HepG2 (cell line): ENCODE data around the gene NKAIN2. TPM values are rescaled to one million over a fixed set of nuclear protein-coding genes. Genes with fewer than 3 reads are reported as not detected.

Experiments used
- ATAC-seq: fragments of 200-7000 bp; cut with Tn5 transposase; 3 replicates; pipeline ENCODE4 v1.9.1; 2020; ENCODE audit warnings: mild to moderate bottlenecking, moderate library complexity
- BruUV-seq: library from RNA; stranded (reverse); fragments of 400-500 nt; replicated peaks from 2 replicates; lab custom pipeline; 2021; lab: Mats Ljungman, UMichigan
- CTCF ChIA-PET: fragments of 300-600 bp; formaldehyde crosslinking; extraction: SDS; loops from one replicate; lab custom pipeline; 2021; ENCODE audit warnings: low total read pairs, inconsistent platforms, low intra/inter-chr PET ratio; lab: Yijun Ruan, JAX
- POLR2A ChIA-PET: fragments of 350-600 bp; sonication (Branson Sonifier 250); formaldehyde crosslinking; loops from one replicate; lab custom pipeline; 2020; ENCODE audit warnings: antibody characterized with exemption, inconsistent platforms; lab: Yijun Ruan, JAX
- DNase-seq: peaks from one replicate; pipeline ENCODE4 v3.0.0-alpha.2; 2015; ENCODE audit warnings: low spot score
- FAIRE-seq: peaks from 3 replicates; lab custom pipeline; 2011; peaks lifted over from hg19 to GRCh38; lab: Jason Lieb, UNC
- H2AFZ ChIP-seq: one replicate; pipeline ENCODE4 v1.6.1; 2011; ENCODE audit warnings: low read length, inconsistent platforms
- H3K27ac ChIP-seq: fragments of 300-600 bp; 3 replicates; pipeline ENCODE4 v1.8.0; 2011; ENCODE audit warnings: mixed run types, mild to moderate bottlenecking, mixed read lengths, low read length, inconsistent platforms; ENCODE audit not compliant: insufficient read depth; ENCODE audit errors: extremely low read length
- H3K27me3 ChIP-seq, 2 experiments: fragments of 200-600 bp in 1 of 2; 2 replicates in 1 of 2; 3 replicates in 1 of 2; pipeline versions ENCODE4 v1.6.0 to v1.8.0; 2011; ENCODE audit warnings: low read length in 2 of 2, mild to moderate bottlenecking in 2 of 2, moderate library complexity in 2 of 2, inconsistent platforms in 1 of 2; ENCODE audit not compliant: insufficient read depth in 2 of 2, control insufficient read depth in 1 of 2
- H3K36me3 ChIP-seq, 2 experiments: fragments of 200-600 bp in 1 of 2; replicated peaks in 1 of 2; 2 replicates in 1 of 2; 3 replicates in 1 of 2; pipeline versions ENCODE4 v1.5.1 to v1.8.0; 2011; ENCODE audit warnings: low read length in 2 of 2, inconsistent platforms in 1 of 2; ENCODE audit not compliant: insufficient read depth in 2 of 2, control insufficient read depth in 1 of 2
- H3K4me1 ChIP-seq: 2 replicates; pipeline ENCODE4 v1.5.1; 2012; ENCODE audit warnings: low read length, inconsistent platforms; ENCODE audit not compliant: insufficient read depth
- H3K4me2 ChIP-seq: 2 replicates; pipeline ENCODE4 v1.6.0; 2011; ENCODE audit warnings: low read depth, low read length, inconsistent platforms
- H3K4me3 ChIP-seq, 3 experiments: fragments of 200-600 bp in 1 of 3; sonication (generic), shearing (Covaris generic) in 1 of 3; replicated peaks in 1 of 3; 2 replicates each; pipeline ENCODE4 v1.5.1; 2011 to 2016; ENCODE audit warnings: low read length in 3 of 3, inconsistent platforms in 2 of 3, low read depth in 2 of 3, mild to moderate bottlenecking in 2 of 3, control low read depth in 1 of 3, mixed read lengths in 1 of 3; ENCODE audit not compliant: insufficient read depth in 1 of 3
- H3K79me2 ChIP-seq: one replicate; pipeline ENCODE4 v1.6.1; 2011; ENCODE audit warnings: low read length, inconsistent platforms; ENCODE audit not compliant: insufficient read depth
- H3K9ac ChIP-seq: 2 replicates; pipeline ENCODE4 v1.6.0; 2011; ENCODE audit warnings: mild to moderate bottlenecking, low read depth, low read length, inconsistent platforms; ENCODE audit not compliant: insufficient read depth
- H3K9me3 ChIP-seq: 2 replicates; pipeline ENCODE4 v1.5.1; 2012; ENCODE audit warnings: mild to moderate bottlenecking, low read length
- H4K20me1 ChIP-seq: 2 replicates; pipeline ENCODE4 v1.6.0; 2011; ENCODE audit warnings: inconsistent platforms, mild to moderate bottlenecking, low read length, moderate library complexity; ENCODE audit not compliant: insufficient read depth
- ARID5B ChIP-seq: IDR thresholded peaks from 2 replicates; pipeline ENCODE4 v1.4.0; 2020; ENCODE audit warnings: mild to moderate bottlenecking, missing genetic modification reagents
- FOXJ3 ChIP-seq: sonication (generic); formaldehyde crosslinking; IDR thresholded peaks from 2 replicates; pipeline ENCODE4 v1.4.0; 2020; ENCODE audit warnings: missing genetic modification reagents, mild to moderate bottlenecking, borderline replicate concordance
- GATAD2A ChIP-seq: IDR thresholded peaks from 2 replicates; pipeline ENCODE4 v1.6.1; 2016
- IRF9 ChIP-seq: sonication (generic); formaldehyde crosslinking; IDR thresholded peaks from 2 replicates; pipeline ENCODE4 v1.8.0; 2022; ENCODE audit warnings: missing genetic modification reagents, mild to moderate bottlenecking, borderline replicate concordance
- JUNB ChIP-seq: sonication (generic); formaldehyde crosslinking; IDR thresholded peaks from 2 replicates; pipeline ENCODE4 v1.8.0; 2022; ENCODE audit warnings: missing genetic modification reagents, mild to moderate bottlenecking, borderline replicate concordance
- KLF15 ChIP-seq: sonication (generic); formaldehyde crosslinking; IDR thresholded peaks from 2 replicates; pipeline ENCODE4 v1.8.1; 2023; ENCODE audit warnings: borderline replicate concordance, mild to moderate bottlenecking, inconsistent platforms, missing genetic modification reagents, mixed read lengths
- MEF2D ChIP-seq: sonication (generic); formaldehyde crosslinking; IDR thresholded peaks from 2 replicates; pipeline ENCODE4 v1.5.1; 2020; ENCODE audit warnings: mild to moderate bottlenecking, missing genetic modification reagents
- REPIN1 ChIP-seq: sonication (generic); formaldehyde crosslinking; IDR thresholded peaks from 2 replicates; pipeline ENCODE4 v1.8.0; 2022; ENCODE audit warnings: missing genetic modification reagents, low read depth, mild to moderate bottlenecking, borderline replicate concordance
- RORA ChIP-seq: sonication (generic); formaldehyde crosslinking; IDR thresholded peaks from 2 replicates; pipeline ENCODE4 v1.5.0; 2020; ENCODE audit warnings: mild to moderate bottlenecking, missing genetic modification reagents, moderate library complexity
- ZBTB46 ChIP-seq: sonication (generic); formaldehyde crosslinking; IDR thresholded peaks from 2 replicates; pipeline ENCODE4 v1.4.0; 2020; ENCODE audit warnings: mild to moderate bottlenecking, missing genetic modification reagents, borderline replicate concordance
- ZNF543 ChIP-seq: sonication (generic); formaldehyde crosslinking; IDR thresholded peaks from 2 replicates; pipeline ENCODE4 v1.4.0; 2020; ENCODE audit warnings: mild to moderate bottlenecking, missing genetic modification reagents
- ZSCAN22 ChIP-seq: sonication (generic); formaldehyde crosslinking; IDR thresholded peaks from 2 replicates; pipeline ENCODE4 v1.4.0; 2020; ENCODE audit warnings: mild to moderate bottlenecking, missing genetic modification reagents
- WGBS: methylation state at CpG from one replicate; pipeline ENCODE4 v1.1.6; 2017; ENCODE audit warnings: low lambda C conversion rate; 5-methylcytosine and 5-hydroxymethylcytosine counted together
- in situ Hi-C: cut with HindIII; loops from 2 replicates; pipeline ENCODE4 v1.10.0; 2017; ENCODE audit warnings: low pct_unique_long_range_greater_than_20kb; ENCODE audit not compliant: extremely low pct_ligation_motif_present
- intact Hi-C: fragments of 100-400 bp; cut with micrococcal nuclease; formaldehyde crosslinking; loops from one replicate; pipeline ENCODE4 v1.10.0; 2022; ENCODE audit not compliant: unreplicated experiment
- polyA plus RNA-seq, 8 experiments: library from polyadenylated mRNA; depleted of rRNA in 3 of 8; stranded (reverse) in 7 of 8; unstranded in 1 of 8; fragments of >200 nt; fragmentation: Illumina TruSeq in 4 of 8; extraction: Trizol in 4 of 8; gene quantifications; 2 replicates each; pipeline versions ENCODE4 v1.2.1 to v1.2.3, GENCODE V29; 2011 to 2016; ENCODE audit warnings: low read depth in 4 of 8, missing spikeins in 1 of 8, mixed read lengths in 1 of 8; ENCODE audit not compliant: insufficient read depth in 1 of 8
- total RNA-seq, 5 experiments: library from RNA; depleted of rRNA; stranded (reverse); fragments of >200 nt; fragmentation: Illumina TruSeq; extraction: Trizol; gene quantifications; 2 replicates each; pipeline ENCODE4 v1.2.3, GENCODE V29; 2016; ENCODE audit warnings: low read depth in 1 of 5
- TF ChIP-seq, protein P1 (sequence below): IDR thresholded peaks from 2 replicates; pipeline ENCODE4 v1.6.1; 2016; ENCODE audit warnings: missing biosample characterization, missing genetic modification reagents, low read depth

The NKAIN2 gene
- total and polyA plus RNA-seq, 2 of the 13 experiments (the other 11 are each of a cell fraction or from before 2014, with no cell fraction given): not detected

GRCh38 chr6:124298730-124299129, 495.1 kb downstream of the NKAIN2 start:
- TF ChIP-seq FOXJ3: no peak
- no peak for TF ChIP-seq ZBTB46
- TF ChIP-seq, protein P1, sequence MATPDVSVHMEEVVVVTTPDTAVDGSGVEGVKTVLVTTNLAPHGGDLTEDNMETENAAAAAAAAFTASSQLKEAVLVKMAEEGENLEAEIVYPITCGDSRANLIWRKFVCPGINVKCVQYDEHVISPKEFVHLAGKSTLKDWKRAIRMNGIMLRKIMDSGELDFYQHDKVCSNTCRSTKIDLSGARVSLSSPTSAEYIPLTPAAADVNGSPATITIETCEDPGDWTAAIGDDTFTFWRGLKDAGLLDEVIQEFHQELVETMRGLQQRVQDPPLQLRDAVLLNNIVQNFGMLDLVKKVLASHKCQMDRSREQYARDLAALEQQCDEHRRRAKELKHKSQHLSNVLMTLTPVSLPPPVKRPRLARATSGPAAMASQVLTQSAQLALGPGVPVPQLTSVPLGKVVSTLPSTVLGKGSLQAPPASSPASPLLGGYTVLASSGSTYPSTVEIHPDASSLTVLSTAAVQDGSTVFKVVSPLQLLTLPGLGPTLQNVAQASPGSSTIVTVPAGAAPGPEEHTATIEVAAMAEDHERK (CRISPR knock-in tag): no peak
- TF ChIP-seq GATAD2A: no peak
- no peak for TF ChIP-seq ARID5B (CRISPR knock-in tag)
- TF ChIP-seq REPIN1 (CRISPR knock-in tag): no peak
- TF ChIP-seq ZSCAN22 (CRISPR knock-in tag): no peak
- TF ChIP-seq ZNF543 (CRISPR knock-in tag): no peak
- TF ChIP-seq JUNB (CRISPR knock-in tag): no peak
- TF ChIP-seq IRF9: no peak
- TF ChIP-seq KLF15: no peak
- no peak for TF ChIP-seq RORA (CRISPR knock-in tag)
- TF ChIP-seq MEF2D (CRISPR knock-in tag): no peak
- in situ Hi-C loops: no loop called here

More at GRCh38 chr6:124298730-124299129, 495.1 kb downstream of the NKAIN2 start:
- Histone ChIP-seq H3K9ac (no peak overlapping the region), H3K9me3 (peaks cover 25% of the 10 kb centered on the region), H3K4me3 (no peak overlapping the region), H3K4me2 (no peak overlapping the region), H3K36me3 (no peaks in the 10 kb centered on the region), H2AFZ (no peak overlapping the region), H4K20me1 (no peaks in the 10 kb centered on the region), H3K4me1 (no peaks in the 10 kb centered on the region), H3K27me3 (no peaks in the 10 kb centered on the region), H3K79me2 (no peaks in the 10 kb centered on the region), H3K27ac (no peak overlapping the region)
- intact Hi-C loops: no loop called here
- no peak for DNase-seq
- BruUV-seq: no TSS peak
- no peak for FAIRE-seq
- ChIA-PET CTCF (no interaction called here), POLR2A (no interaction called here)
- ATAC-seq: no peak
- 0% methylated on average over 1 of the region's 1 CpG for WGBS
